SK-MEL-5 (cell line): ENCODE data around the gene ADAM17. TPM values are rescaled to one million over a fixed set of nuclear protein-coding genes. Genes with fewer than 3 reads are reported as not detected.
A peak's percentile ranks its signal among the peaks of the same experiment; 100 is the strongest.

Source experiments
- DNase-seq: peaks from one replicate; pipeline ENCODE4 v3.0.0-alpha.2; 2016; ENCODE audit warnings: low read depth, low spot score
- in situ Hi-C: cut with HindIII; loops from 2 replicates; pipeline ENCODE4 v1.10.0; 2016; ENCODE audit warnings: low sequenced_read_pairs, high pct_unique_total_duplicates, low pct_unique_long_range_greater_than_20kb
- total RNA-seq: library from RNA; depleted of rRNA; stranded (reverse); fragments of >200 nt; shearing (Covaris generic); gene quantifications from 2 replicates; pipeline ENCODE4 v1.2.3, GENCODE V29; 2014; rRNA removed

ADAM17 gene
- total RNA-seq, 1 experiment from 2014 or later, result 34.9 TPM

- DNase-seq, result peak; percentile 10
- in situ Hi-C loops, result no loop called here
Observed at GRCh38 chr2:9461079-9461478, 94.6 kb downstream of the ADAM17 start.

GRCh38 chr2:9460441-9461017, 95.1 kb downstream of the ADAM17 start:
- in situ Hi-C loops, result no loop called here
- peak; percentile 98 for DNase-seq

DNA sequence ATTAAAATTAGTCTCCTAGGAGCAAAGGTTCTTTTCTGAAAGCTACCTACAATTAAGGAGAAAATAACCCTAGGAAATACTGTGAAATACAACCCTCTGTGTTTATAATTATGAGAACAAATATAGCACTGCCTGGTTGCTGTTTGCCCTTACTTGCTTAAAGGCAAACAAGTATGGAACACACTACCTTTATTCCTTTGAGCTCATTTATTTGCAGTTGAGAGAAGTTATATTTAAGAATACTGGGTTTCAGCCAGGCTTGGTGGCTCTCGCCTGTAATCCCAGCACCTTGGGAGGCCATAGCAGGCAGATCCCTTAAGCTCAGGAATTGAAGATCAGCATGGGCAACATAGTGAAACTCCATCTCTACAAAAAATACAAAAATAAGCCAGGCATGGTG, 104.4 kb downstream of the ADAM17 start:
- DNase-seq, result no peak
- in situ Hi-C loops, result no loop called here

DNA sequence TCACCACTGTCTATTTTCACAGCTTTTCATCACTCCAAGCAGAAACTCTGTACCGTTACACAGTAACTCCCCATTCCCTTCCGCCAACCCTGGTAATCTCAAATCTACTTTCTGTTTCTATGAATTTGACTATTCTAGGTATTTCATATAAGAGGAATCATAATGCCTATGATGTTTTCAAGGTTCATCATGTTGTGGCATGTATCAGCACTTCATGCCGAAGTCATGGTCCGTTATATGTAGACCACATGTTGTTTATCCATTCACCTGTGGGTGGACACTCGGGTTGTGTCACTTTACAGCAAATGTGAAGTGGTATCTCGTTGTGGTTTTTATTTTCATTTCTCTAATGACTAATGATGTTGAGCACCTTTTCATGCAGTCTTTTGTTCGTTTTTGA, 110.5 kb downstream of the ADAM17 start:
- in situ Hi-C loops, result no loop called here
- no peak for DNase-seq

- in situ Hi-C loops, result no loop called here
- DNase-seq, result no peak
Observed at GRCh38 chr2:9443526-9443925, 112.1 kb downstream of the ADAM17 start.

- in situ Hi-C loops, result no loop called here
- DNase-seq, result no peak
Observed at GRCh38 chr2:9441556-9441955, 114.1 kb downstream of the ADAM17 start.

DNA sequence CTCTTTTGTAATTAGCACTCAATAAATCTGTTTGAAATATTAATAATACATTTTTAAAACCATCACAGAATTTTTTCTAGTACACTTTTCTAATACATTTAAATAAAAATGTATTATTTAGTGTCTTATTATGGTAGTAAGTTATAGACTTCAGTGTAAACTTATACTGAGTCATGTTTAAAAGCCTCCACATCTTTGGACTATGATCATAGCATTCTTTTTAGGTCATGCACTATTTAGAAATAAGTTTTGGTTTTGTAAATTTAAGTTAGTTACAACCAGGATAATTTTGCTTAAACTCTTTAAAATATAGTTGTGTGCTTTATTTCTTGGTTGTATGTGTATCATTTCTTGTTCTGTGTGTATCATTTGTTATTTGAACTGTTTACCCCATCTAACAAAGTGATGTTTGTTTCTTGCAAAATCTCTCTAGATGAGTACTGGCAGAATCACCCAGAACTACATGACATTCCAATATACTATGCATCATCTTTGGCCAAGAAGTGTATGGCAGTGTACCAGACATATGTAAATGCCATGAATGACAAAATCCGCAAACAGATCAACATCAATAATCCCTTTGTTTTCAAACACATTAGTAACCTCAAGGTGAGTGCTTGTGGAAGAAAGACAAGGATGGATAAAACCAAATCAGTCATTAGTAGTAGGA, 115.4 kb downstream of the ADAM17 start:
- in situ Hi-C loops, result no loop called here
- no peak for DNase-seq

DNA sequence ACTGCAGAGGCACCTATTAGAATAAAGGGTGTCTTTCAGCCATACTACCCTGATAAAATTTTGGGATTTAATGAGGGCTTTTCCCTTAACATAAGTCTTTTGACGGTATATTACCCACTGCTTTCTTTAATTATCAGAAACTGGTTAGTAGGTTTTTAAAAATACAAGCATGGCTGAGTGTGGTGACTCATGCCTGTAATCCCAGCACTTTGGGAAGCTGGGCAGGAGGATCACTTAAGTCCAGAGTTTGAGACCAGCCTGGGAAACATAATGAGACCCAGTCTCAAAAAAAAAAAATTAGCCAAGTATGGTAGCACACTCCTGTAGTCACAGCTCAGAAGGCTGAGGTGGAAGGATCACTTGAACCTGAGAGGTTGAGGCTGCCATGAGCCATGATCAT, 116.1 kb downstream of the ADAM17 start:
- in situ Hi-C loops, result no loop called here
- DNase-seq, result no peak

Other genes with a start within 250 kb of the ADAM17 start
- gene ITGB1BP1, start 132.3 kb downstream of the ADAM17 start, total RNA-seq, result 91.0 and 105 TPM in 2 replicates
- 96.8 and 110 TPM in 2 replicates for gene CPSF3, start 132.2 kb downstream of the ADAM17 start, total RNA-seq
- 67.6 and 68.4 TPM in 2 replicates for gene IAH1, start 81.3 kb downstream of the ADAM17 start, total RNA-seq
- gene YWHAQ, start 75.2 kb upstream of the ADAM17 start, total RNA-seq, result 245 and 253 TPM in 2 replicates